ENCODE data around the gene DAPL1.

DNA sequence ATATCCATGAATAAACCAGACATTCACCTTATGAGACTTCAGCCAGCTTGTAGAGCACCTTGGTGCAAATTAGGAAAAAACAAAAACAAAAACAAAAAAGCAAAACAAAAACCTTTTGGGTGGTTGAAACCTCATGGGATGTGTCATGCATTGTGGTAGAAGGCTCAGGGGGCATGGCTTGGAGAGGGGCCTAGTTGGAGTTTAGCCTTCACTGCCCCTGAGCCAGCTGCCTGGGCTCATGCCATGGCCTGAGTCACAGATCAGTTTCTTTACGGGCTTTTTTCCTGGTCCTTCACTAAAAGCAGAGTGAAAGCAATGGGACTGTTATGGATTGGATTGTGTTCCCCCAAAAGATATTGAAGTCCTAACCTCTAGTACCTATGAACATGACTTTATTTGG lies 22.0 kb upstream of the DAPL1 start:
- TF ChIP-seq, protein P1, sequence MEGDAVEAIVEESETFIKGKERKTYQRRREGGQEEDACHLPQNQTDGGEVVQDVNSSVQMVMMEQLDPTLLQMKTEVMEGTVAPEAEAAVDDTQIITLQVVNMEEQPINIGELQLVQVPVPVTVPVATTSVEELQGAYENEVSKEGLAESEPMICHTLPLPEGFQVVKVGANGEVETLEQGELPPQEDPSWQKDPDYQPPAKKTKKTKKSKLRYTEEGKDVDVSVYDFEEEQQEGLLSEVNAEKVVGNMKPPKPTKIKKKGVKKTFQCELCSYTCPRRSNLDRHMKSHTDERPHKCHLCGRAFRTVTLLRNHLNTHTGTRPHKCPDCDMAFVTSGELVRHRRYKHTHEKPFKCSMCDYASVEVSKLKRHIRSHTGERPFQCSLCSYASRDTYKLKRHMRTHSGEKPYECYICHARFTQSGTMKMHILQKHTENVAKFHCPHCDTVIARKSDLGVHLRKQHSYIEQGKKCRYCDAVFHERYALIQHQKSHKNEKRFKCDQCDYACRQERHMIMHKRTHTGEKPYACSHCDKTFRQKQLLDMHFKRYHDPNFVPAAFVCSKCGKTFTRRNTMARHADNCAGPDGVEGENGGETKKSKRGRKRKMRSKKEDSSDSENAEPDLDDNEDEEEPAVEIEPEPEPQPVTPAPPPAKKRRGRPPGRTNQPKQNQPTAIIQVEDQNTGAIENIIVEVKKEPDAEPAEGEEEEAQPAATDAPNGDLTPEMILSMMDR (conservative IDR thresholded peaks at IDR 0.05): no peak
- no peak for TF ChIP-seq EZH2 (IDR thresholded peaks at IDR 0.05; ENCODE audit: low read depth)
